GM18868 (cell line): ENCODE measurements around the gene GPHB5.
"Not testable (repeated sequence)": the region's sequence is repeated elsewhere in the genome, so short reads cannot be mapped to it uniquely, and the experiment has no call there.

Experiments used
- ATAC-seq: cut with Tn5 transposase; IDR thresholded peaks from one replicate; pipeline ENCODE4 v1.9.1; 2021; ENCODE audit warnings: mild to moderate bottlenecking, moderate library complexity; ENCODE audit not compliant: unreplicated experiment

Gene GPHB5

DNA sequence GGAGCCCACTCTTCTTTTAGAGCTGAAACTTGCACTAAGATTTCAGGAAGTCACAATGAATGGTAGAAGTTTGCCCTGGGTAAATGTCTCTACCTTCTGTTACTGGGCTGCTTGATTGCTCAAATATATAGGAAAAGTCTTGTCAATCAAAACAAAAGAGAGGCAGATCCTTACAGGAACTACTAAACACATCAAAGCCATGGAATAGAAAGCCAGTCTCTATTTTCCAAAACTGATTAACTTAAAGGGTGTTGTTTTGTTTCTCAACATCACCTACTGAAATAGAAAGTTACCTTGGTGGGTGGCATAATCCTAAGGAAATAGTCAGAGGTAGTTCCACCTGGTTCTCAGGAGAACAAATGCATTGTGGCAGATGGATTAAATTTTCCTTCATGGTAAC is at the start of gene GPHB5:
Gene GPHB5, minus strand, starts transcription at position 101 of the 400 bp plus-strand sequence. CDS start 1,086 bp downstream, outside the sequence.
- ATAC-seq, result no peak

- ATAC-seq, result no peak
These were observed 49.1 kb upstream of the GPHB5 start for GRCh38 chr14:63367742-63368364.

- no peak for ATAC-seq
These were observed 43.7 kb upstream of the GPHB5 start for GRCh38 chr14:63362389-63362819.

- peak; percentile 57 for ATAC-seq
These were observed 43.1 kb upstream of the GPHB5 start for GRCh38 chr14:63361790-63362189.

GRCh38 chr14:63357841-63358240 is 39.1 kb upstream of the GPHB5 start:
- ATAC-seq, result no peak

- no peak for ATAC-seq
These were observed 27.1 kb upstream of the GPHB5 start for GRCh38 chr14:63345826-63346225.

DNA sequence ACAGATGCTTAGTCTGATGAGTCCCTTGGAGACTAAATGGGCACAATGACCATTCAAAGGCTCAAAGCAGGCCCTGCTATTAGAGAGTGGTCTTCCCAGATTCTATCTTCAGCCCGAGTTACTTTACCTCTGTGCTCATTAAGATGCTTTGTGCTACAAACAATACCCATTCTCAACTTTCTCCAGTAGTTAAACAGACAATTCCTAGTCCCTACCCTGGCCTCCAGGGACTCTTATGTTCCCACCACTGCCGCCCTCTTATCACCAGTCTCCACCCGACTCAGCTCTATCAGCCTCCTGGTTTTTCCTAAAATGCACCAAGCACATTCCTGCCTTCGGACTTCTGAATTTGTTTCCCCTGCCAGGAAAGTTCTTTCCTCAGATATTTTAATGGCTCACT is 25.6 kb upstream of the GPHB5 start:
- no peak for ATAC-seq

DNA sequence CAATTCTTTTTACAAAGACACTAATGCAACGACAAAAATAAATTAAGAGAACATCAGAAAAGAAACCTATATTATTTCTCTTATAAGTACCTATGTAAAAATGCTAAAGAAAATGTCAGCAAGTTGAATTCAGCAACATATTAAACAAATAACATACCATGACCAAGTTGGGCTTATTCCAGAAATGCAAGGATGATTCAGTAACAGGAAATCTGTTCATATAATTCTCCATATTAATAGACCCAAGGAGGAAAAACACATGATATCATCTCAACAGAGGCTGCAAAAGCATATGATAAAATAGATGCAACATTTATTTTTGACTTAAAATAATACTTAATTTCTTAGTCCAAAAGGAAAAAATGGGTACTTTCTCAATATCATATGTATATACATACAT is 25.1 kb upstream of the GPHB5 start:
- ATAC-seq, result no peak

DNA sequence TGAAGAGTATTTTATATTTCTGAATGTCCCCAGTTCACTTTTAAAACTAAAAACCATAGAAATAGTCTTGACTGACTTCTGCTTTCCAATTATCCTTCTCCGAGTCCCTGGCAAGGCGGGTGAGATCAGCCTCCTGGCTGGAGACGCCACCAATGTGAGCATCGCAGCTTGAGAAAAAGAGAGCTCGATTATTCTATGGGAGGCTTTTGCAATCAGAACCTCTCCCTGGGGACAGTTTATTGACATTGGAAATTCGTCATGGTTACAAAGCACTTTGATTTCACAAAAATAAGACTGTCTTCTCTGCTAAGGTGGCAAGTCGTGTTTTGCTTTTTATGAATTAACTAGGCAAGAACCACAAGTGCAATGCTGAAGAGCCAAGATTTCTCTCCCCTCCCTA is 23.6 kb upstream of the GPHB5 start:
- no peak for ATAC-seq

DNA sequence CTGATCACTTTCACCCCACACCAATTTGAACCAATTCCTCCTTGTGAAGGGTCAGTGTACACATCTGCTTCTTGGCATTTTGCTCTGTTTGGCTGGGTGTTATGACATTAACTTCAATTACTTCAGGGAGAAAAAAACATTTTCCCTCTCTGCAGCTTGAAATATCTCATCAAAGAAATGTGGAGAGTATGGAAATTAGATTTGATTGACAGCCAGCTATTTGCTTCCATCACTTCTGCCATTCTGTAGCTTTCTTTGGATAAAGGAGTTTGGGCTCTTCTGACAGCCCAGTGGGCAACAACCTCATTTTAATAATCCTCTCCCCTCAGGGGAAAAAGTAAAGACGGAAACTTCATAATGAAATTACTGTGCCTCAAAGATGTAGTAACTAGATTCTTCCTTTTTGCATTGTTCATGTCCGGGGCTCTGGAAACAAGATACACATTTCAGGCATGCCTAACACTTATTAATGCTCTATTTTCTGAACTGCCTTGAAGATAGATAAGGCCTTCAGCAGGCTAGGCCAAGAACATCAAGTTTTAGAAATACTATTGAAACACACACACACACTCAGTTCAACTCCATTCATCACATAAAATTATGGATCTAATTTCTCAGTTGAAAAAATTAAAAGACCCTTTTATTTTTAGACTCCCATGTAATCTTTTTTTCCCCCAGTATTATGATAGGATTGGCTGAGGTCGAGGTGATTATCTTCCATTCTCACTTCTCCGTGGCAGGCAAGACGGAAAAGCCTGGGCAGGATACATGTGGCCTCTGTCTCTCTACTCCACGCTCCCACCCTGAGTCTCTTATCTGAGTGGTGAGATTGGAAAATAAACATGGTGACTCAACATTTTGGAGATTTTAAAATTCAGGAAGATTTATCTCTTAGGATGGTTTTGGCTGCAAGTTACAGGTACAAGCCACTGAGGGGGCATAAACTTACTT is 10.3 kb upstream of the GPHB5 start:
- no peak for ATAC-seq

DNA sequence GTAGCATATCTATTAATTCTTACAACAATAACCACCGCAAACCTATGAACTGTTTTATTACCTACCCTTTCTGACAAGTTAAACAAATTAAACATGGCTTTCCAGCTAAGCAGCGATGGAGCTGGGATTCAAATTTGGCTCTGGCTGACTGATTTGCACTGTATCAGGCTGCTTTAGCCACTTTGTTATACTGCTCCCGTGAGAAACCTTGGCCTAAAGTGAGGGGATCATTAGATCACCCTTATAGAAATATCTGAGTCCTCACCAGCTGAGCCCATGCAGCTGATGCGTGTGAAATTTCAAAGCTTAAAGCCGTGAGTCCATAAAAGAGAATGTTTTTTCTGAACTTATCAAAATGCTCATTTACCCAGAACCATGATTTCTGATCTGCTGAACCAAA is 8.1 kb upstream of the GPHB5 start:
- ATAC-seq, result no peak

- ATAC-seq, result no peak
These were observed 4.3 kb upstream of the GPHB5 start for GRCh38 chr14:63322897-63323573.

DNA sequence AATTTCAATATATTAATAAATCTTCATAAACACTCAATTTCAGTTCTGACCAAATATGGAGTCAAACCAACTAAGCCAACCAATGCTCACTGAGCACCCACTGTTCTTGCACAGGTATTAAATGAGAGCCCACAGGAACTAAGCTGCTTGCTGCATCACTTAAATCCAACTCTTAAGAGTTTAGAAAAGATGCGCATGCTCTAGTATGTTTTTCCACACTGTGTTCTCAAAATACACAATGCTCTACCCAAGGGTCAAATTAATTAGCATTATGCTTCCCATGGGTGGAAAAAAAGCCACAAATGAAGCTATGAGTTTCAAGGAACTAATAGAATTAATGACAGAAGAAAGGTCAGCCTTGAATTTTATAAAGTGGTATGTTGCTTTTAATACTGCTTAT is 3.7 kb upstream of the GPHB5 start:
- ATAC-seq, result no peak

DNA sequence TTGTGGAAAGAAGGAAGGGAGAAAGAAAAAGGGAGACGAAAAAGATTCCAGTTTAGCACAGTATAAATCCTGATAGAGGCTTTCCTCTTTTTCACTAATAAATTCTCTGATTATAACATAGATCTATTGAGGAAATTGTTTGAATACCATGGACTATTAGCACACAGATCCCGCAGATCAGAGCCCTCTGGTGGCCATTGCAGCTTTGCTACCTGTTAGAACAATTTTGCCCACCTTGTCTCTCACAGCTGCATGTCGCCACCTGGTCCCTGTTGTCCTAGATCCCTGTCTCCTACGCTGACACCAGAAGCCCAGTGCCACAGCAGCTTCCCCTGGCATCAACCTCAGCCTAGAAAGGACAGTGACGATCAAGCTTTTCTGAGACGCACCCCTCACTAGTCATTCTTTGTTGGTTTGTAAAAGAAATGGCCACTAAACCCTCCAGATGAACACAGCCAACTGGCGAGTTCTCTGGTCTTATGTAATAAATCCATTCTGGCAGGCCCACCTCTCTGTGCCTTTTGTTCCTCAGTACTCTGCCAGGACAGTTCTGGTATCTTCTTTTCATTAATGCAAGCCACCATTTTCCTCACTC is 9.9 kb downstream of the GPHB5 start:
- ATAC-seq, result peak; percentile 66

DNA sequence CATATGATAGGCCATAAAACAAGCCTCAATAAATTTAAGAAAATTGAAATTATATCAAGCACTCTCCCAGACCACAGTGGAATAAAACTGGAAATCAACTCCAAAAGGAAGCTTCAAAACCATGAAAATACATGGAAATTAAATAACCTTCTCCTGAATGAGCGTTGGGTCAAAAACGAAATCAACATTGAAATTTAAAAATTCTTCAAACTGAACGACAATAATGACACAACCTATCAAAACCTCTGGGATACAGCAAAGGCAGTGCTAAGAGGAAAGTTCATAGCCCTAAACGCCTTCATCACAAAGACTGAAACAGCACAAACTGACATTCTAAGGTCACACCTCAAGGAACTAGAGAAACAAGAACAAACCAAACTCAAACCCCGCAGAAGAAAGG is 14.3 kb downstream of the GPHB5 start:
- ATAC-seq, result not testable (repeated sequence)

GRCh38 chr14:63301891-63302534 is 16.7 kb downstream of the GPHB5 start:
- ATAC-seq, result no peak

- no peak for ATAC-seq
These were observed 17.9 kb downstream of the GPHB5 start for GRCh38 chr14:63300854-63301253.

GRCh38 chr14:63299351-63300110 is 19.2 kb downstream of the GPHB5 start:
- no peak for ATAC-seq

DNA sequence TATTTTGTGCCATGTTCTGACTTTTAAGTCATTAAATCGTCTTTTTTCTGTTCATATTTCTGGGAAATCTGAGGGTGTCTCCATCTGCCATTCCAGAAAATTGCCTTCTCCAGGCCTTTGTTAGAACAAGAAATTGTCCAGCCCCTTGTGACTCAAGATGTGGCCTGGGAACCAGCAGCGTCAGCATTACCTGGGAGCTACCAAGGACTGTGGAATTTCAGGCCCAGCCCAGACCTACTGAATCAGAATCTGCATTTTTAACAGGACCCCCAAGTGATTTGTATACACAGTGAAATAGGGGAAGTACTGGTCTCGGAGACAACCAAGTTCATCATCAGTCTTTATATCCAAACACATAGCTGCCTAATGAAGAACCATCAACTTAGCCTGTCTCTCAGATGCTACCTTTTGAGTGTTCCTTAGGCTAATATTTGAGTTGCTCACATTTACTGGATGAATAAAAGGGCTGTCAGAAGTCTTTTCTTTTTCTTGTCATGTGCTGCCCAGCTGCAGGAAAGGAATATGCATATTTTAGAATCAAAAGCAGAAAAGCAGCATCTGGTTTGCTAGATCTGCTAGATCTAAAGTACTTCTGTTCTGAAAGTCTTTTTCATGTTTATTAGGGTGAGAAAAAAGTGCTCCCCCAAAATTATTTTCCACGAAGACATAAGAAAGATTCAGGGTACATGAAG is 21.2 kb downstream of the GPHB5 start:
- no peak for ATAC-seq
